Measurements from ENCODE around the gene GNPNAT1. TPM values are rescaled to one million over a fixed set of nuclear protein-coding genes. Genes with fewer than 3 reads are reported as not detected.

Gene GNPNAT1
- total and polyA plus RNA-seq, 2 experiments from 2014 or later: 44.4 to 68.7 TPM

- TF ChIP-seq, protein P1, sequence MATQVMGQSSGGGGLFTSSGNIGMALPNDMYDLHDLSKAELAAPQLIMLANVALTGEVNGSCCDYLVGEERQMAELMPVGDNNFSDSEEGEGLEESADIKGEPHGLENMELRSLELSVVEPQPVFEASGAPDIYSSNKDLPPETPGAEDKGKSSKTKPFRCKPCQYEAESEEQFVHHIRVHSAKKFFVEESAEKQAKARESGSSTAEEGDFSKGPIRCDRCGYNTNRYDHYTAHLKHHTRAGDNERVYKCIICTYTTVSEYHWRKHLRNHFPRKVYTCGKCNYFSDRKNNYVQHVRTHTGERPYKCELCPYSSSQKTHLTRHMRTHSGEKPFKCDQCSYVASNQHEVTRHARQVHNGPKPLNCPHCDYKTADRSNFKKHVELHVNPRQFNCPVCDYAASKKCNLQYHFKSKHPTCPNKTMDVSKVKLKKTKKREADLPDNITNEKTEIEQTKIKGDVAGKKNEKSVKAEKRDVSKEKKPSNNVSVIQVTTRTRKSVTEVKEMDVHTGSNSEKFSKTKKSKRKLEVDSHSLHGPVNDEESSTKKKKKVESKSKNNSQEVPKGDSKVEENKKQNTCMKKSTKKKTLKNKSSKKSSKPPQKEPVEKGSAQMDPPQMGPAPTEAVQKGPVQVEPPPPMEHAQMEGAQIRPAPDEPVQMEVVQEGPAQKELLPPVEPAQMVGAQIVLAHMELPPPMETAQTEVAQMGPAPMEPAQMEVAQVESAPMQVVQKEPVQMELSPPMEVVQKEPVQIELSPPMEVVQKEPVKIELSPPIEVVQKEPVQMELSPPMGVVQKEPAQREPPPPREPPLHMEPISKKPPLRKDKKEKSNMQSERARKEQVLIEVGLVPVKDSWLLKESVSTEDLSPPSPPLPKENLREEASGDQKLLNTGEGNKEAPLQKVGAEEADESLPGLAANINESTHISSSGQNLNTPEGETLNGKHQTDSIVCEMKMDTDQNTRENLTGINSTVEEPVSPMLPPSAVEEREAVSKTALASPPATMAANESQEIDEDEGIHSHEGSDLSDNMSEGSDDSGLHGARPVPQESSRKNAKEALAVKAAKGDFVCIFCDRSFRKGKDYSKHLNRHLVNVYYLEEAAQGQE (IDR thresholded peaks at IDR 0.05; ENCODE audit: unreplicated experiment): no peak
- no peak for TF ChIP-seq ETS1 (IDR thresholded peaks at IDR 0.05)
- TF ChIP-seq, protein P2, sequence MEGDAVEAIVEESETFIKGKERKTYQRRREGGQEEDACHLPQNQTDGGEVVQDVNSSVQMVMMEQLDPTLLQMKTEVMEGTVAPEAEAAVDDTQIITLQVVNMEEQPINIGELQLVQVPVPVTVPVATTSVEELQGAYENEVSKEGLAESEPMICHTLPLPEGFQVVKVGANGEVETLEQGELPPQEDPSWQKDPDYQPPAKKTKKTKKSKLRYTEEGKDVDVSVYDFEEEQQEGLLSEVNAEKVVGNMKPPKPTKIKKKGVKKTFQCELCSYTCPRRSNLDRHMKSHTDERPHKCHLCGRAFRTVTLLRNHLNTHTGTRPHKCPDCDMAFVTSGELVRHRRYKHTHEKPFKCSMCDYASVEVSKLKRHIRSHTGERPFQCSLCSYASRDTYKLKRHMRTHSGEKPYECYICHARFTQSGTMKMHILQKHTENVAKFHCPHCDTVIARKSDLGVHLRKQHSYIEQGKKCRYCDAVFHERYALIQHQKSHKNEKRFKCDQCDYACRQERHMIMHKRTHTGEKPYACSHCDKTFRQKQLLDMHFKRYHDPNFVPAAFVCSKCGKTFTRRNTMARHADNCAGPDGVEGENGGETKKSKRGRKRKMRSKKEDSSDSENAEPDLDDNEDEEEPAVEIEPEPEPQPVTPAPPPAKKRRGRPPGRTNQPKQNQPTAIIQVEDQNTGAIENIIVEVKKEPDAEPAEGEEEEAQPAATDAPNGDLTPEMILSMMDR (conservative IDR thresholded peaks at IDR 0.05; ENCODE audit: low read depth in 2 of 2): no peak
- TF ChIP-seq ZNF114 (CRISPR knock-in tag; IDR thresholded peaks at IDR 0.05): no peak
- no peak for TF ChIP-seq CREB1 (CRISPR knock-in tag; IDR thresholded peaks at IDR 0.05; ENCODE audit: low read depth)
- no peak for TF ChIP-seq ZNF331 (CRISPR knock-in tag; IDR thresholded peaks at IDR 0.05; ENCODE audit: low read depth)
Measured at GRCh38 chr14:52829527-52830185, 38.2 kb upstream of the GNPNAT1 start (continued).

DNA sequence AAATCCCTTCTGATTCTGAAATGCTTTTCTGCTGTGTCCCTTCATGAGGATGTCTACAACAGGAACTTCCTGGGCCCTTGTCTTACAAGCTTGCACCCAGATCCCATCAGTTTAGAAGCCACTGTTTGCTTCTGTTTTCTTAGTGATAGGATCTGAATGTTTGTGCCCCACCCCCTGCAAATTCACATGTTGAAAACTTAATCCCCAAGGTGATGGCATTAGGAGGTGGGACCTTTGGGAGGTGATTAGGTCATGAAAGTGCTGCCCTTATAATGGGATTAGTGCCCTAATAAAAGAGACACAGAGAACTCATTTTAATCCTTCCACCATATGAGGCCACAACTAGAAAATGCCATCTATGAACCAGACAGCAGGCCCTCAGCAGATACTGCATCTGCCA, 36.0 kb upstream of the GNPNAT1 start:
- no peaks in the 10 kb centered on the region for H3F3A ChIP-seq (replicated peaks; ENCODE audit: low read depth)
- no peaks in the 10 kb centered on the region for H3K36me3 Mint-ChIP-seq (ENCODE audit: low read depth)
- H3K4me2 ChIP-seq: no peak overlapping the region
- H3K27ac Mint-ChIP-seq: no peak overlapping the region
- no peak overlapping the region for H3K4me3 Mint-ChIP-seq
- H3K27ac ChIP-seq (ENCODE audit: low read depth): no peak overlapping the region
- TF ChIP-seq JUNB (IDR thresholded peaks at IDR 0.05; ENCODE audit: unreplicated experiment): no peak
- peaks cover 27% of the 10 kb centered on the region for H3K4me1 Mint-ChIP-seq
- no peaks in the 10 kb centered on the region for H3K9me2 ChIP-seq (ENCODE audit: insufficient read depth)
- H3K27me3 ChIP-seq (ENCODE audit: insufficient read depth): no peaks in the 10 kb centered on the region
- DNase-seq (ENCODE audit: low spot score) (no peak), ATAC-seq (no peak)
- H3K27me3 Mint-ChIP-seq (ENCODE audit: insufficient read depth, low read depth, poor library complexity): peaks cover 6% of the 10 kb centered on the region
- H2AFZ ChIP-seq: peak overlapping the region; percentile 49; the same call in 1 of the 2 replicates
- H4K20me1 ChIP-seq (replicated peaks; ENCODE audit: insufficient read depth): no peaks in the 10 kb centered on the region
- no peaks in the 10 kb centered on the region for H3K36me3 ChIP-seq (ENCODE audit: insufficient read depth)
- H3K9me3 Mint-ChIP-seq: no peaks in the 10 kb centered on the region
- no peak overlapping the region for H3K4me3 ChIP-seq
- no peaks in the 10 kb centered on the region for H3K79me2 ChIP-seq (replicated peaks; ENCODE audit: insufficient read depth)
- peaks cover 16% of the 10 kb centered on the region for H3K4me1 ChIP-seq (ENCODE audit: insufficient read depth)
